ENCODE results near the gene SRGAP1.
"Not testable (repeated sequence)": the region's sequence is repeated elsewhere in the genome, so short reads cannot be mapped to it uniquely, and the experiment has no call there.

Gene SRGAP1

GRCh38 chr12:63874897-63875480, 30.5 kb downstream of the SRGAP1 start:
- H3K36me3 Mint-ChIP-seq (ENCODE audit: low read depth), result no peaks in the 10 kb centered on the region
- no peaks in the 10 kb centered on the region for H3K4me1 Mint-ChIP-seq (ENCODE audit: low read depth)
- no peak overlapping the region for H3K4me3 Mint-ChIP-seq
- peaks cover 19% of the 10 kb centered on the region for H3K27me3 Mint-ChIP-seq
- H3K9me3 Mint-ChIP-seq, result no peaks in the 10 kb centered on the region
- H3K27ac Mint-ChIP-seq, result no peak overlapping the region

GRCh38 chr12:63875703-63876102, 31.2 kb downstream of the SRGAP1 start:
- Mint-ChIP-seq H3K27me3 (peaks cover 19% of the 10 kb centered on the region), H3K36me3 (ENCODE audit: low read depth) (no peaks in the 10 kb centered on the region), H3K27ac (no peak overlapping the region), H3K9me3 (no peaks in the 10 kb centered on the region), H3K4me3 (no peak overlapping the region), H3K4me1 (ENCODE audit: low read depth) (no peaks in the 10 kb centered on the region)

GRCh38 chr12:63876980-63877379, 32.5 kb downstream of the SRGAP1 start:
- no peak overlapping the region for H3K4me3 Mint-ChIP-seq
- H3K4me1 Mint-ChIP-seq (ENCODE audit: low read depth), result no peaks in the 10 kb centered on the region
- H3K27ac Mint-ChIP-seq, result no peak overlapping the region
- no peaks in the 10 kb centered on the region for H3K9me3 Mint-ChIP-seq
- H3K36me3 Mint-ChIP-seq (ENCODE audit: low read depth), result no peaks in the 10 kb centered on the region
- H3K27me3 Mint-ChIP-seq, result peaks cover 13% of the 10 kb centered on the region

- no peaks in the 10 kb centered on the region for H3K36me3 Mint-ChIP-seq (ENCODE audit: low read depth)
- H3K4me1 Mint-ChIP-seq (ENCODE audit: low read depth), result no peaks in the 10 kb centered on the region
- H3K4me3 Mint-ChIP-seq, result no peak overlapping the region
- no peak overlapping the region for H3K27ac Mint-ChIP-seq
- H3K27me3 Mint-ChIP-seq, result peaks cover 12% of the 10 kb centered on the region
- H3K9me3 Mint-ChIP-seq, result no peaks in the 10 kb centered on the region
These were observed 33.2 kb downstream of the SRGAP1 start for GRCh38 chr12:63877693-63878092.

- H3K27ac Mint-ChIP-seq; H3K4me3 Mint-ChIP-seq; H3K4me1 Mint-ChIP-seq (ENCODE audit: low read depth); H3K9me3 Mint-ChIP-seq; H3K36me3 Mint-ChIP-seq (ENCODE audit: low read depth); H3K27me3 Mint-ChIP-seq: not testable (repeated sequence)
These were observed 35.7 kb downstream of the SRGAP1 start for GRCh38 chr12:63880235-63880634.

- H3K4me1 Mint-ChIP-seq (ENCODE audit: low read depth), result no peaks in the 10 kb centered on the region
- no peak overlapping the region for H3K27ac Mint-ChIP-seq
- H3K27me3 Mint-ChIP-seq, result peaks cover 5% of the 10 kb centered on the region
- H3K9me3 Mint-ChIP-seq, result no peaks in the 10 kb centered on the region
- no peaks in the 10 kb centered on the region for H3K36me3 Mint-ChIP-seq (ENCODE audit: low read depth)
- no peak overlapping the region for H3K4me3 Mint-ChIP-seq
These were observed 36.3 kb downstream of the SRGAP1 start for GRCh38 chr12:63880742-63881263.

- Mint-ChIP-seq H3K9me3 (no peaks in the 10 kb centered on the region), H3K27me3 (peaks cover 8% of the 10 kb centered on the region), H3K4me1 (ENCODE audit: low read depth) (no peaks in the 10 kb centered on the region), H3K4me3 (no peak overlapping the region), H3K36me3 (ENCODE audit: low read depth) (no peaks in the 10 kb centered on the region), H3K27ac (no peak overlapping the region)
These were observed 38.3 kb downstream of the SRGAP1 start for GRCh38 chr12:63882844-63883243.

- H3K27me3 Mint-ChIP-seq, result peaks cover 6% of the 10 kb centered on the region
- no peak overlapping the region for H3K4me3 Mint-ChIP-seq
- no peaks in the 10 kb centered on the region for H3K36me3 Mint-ChIP-seq (ENCODE audit: low read depth)
- H3K9me3 Mint-ChIP-seq, result no peaks in the 10 kb centered on the region
- H3K27ac Mint-ChIP-seq, result no peak overlapping the region
- no peaks in the 10 kb centered on the region for H3K4me1 Mint-ChIP-seq (ENCODE audit: low read depth)
These were observed 40.9 kb downstream of the SRGAP1 start for GRCh38 chr12:63885401-63885800.

GRCh38 chr12:63888908-63889635, 44.6 kb downstream of the SRGAP1 start:
- Mint-ChIP-seq H3K4me1 (ENCODE audit: low read depth) (no peaks in the 10 kb centered on the region), H3K9me3 (no peaks in the 10 kb centered on the region), H3K27ac (no peak overlapping the region), H3K27me3 (peaks cover 10% of the 10 kb centered on the region), H3K36me3 (ENCODE audit: low read depth) (no peaks in the 10 kb centered on the region), H3K4me3 (no peak overlapping the region)

GRCh38 chr12:63889721-63890509, 45.4 kb downstream of the SRGAP1 start:
- H3K4me3 Mint-ChIP-seq, result no peak overlapping the region
- no peak overlapping the region for H3K27ac Mint-ChIP-seq

GRCh38 chr12:63893170-63893569, 48.7 kb downstream of the SRGAP1 start:
- no peaks in the 10 kb centered on the region for H3K9me3 Mint-ChIP-seq
- H3K4me1 Mint-ChIP-seq (ENCODE audit: low read depth), result no peaks in the 10 kb centered on the region
- H3K27ac Mint-ChIP-seq, result no peak overlapping the region
- no peak overlapping the region for H3K4me3 Mint-ChIP-seq
- peaks cover 16% of the 10 kb centered on the region for H3K27me3 Mint-ChIP-seq
- H3K36me3 Mint-ChIP-seq (ENCODE audit: low read depth), result no peaks in the 10 kb centered on the region

More at GRCh38 chr12:63889721-63890509, 45.4 kb downstream of the SRGAP1 start:
- Mint-ChIP-seq H3K9me3 (no peaks in the 10 kb centered on the region), H3K4me1 (ENCODE audit: low read depth) (no peaks in the 10 kb centered on the region), H3K27me3 (peaks cover 10% of the 10 kb centered on the region), H3K36me3 (ENCODE audit: low read depth) (no peaks in the 10 kb centered on the region)

- no peaks in the 10 kb centered on the region for H3K4me1 Mint-ChIP-seq (ENCODE audit: low read depth)
- H3K9me3 Mint-ChIP-seq, result no peaks in the 10 kb centered on the region
- no peak overlapping the region for H3K4me3 Mint-ChIP-seq
- peaks cover 15% of the 10 kb centered on the region for H3K27me3 Mint-ChIP-seq
- no peaks in the 10 kb centered on the region for H3K36me3 Mint-ChIP-seq (ENCODE audit: low read depth)
- H3K27ac Mint-ChIP-seq, result no peak overlapping the region
These were observed 49.6 kb downstream of the SRGAP1 start for GRCh38 chr12:63894132-63894531.

- H3K36me3 Mint-ChIP-seq (ENCODE audit: low read depth), result no peaks in the 10 kb centered on the region
- H3K27ac Mint-ChIP-seq, result no peak overlapping the region
- no peaks in the 10 kb centered on the region for H3K4me1 Mint-ChIP-seq (ENCODE audit: low read depth)
- H3K4me3 Mint-ChIP-seq, result no peak overlapping the region
- no peaks in the 10 kb centered on the region for H3K9me3 Mint-ChIP-seq
- peaks cover 15% of the 10 kb centered on the region for H3K27me3 Mint-ChIP-seq
These were observed 51.3 kb downstream of the SRGAP1 start for GRCh38 chr12:63895841-63896240.

- no peaks in the 10 kb centered on the region for H3K4me1 Mint-ChIP-seq (ENCODE audit: low read depth)
- no peaks in the 10 kb centered on the region for H3K9me3 Mint-ChIP-seq
- H3K4me3 Mint-ChIP-seq, result no peak overlapping the region
- no peak overlapping the region for H3K27ac Mint-ChIP-seq
- peaks cover 14% of the 10 kb centered on the region for H3K27me3 Mint-ChIP-seq
- H3K36me3 Mint-ChIP-seq (ENCODE audit: low read depth), result no peaks in the 10 kb centered on the region
These were observed 53.4 kb downstream of the SRGAP1 start for GRCh38 chr12:63897931-63898330.

GRCh38 chr12:63898764-63899337, 54.4 kb downstream of the SRGAP1 start:
- no peaks in the 10 kb centered on the region for H3K36me3 Mint-ChIP-seq (ENCODE audit: low read depth)
- H3K27me3 Mint-ChIP-seq, result peaks cover 14% of the 10 kb centered on the region
- H3K27ac Mint-ChIP-seq, result no peak overlapping the region

More at GRCh38 chr12:63898764-63899337, 54.4 kb downstream of the SRGAP1 start:
- no peak overlapping the region for H3K4me3 Mint-ChIP-seq
- no peaks in the 10 kb centered on the region for H3K9me3 Mint-ChIP-seq
- H3K4me1 Mint-ChIP-seq (ENCODE audit: low read depth), result no peaks in the 10 kb centered on the region
